Neutrophil (primary cell): ENCODE measurements around the gene CACNA1A.

ENCODE experiments used
- H3K27ac ChIP-seq: fragments of 200-600 bp; sonication (generic); 2 replicates; pipeline ENCODE4 v1.5.1; 2016; ENCODE audit warnings: mild to moderate bottlenecking, moderate library complexity
- H3K27me3 ChIP-seq: fragments of 200-600 bp; sonication (generic); 2 replicates; pipeline ENCODE4 v1.6.0; 2016; ENCODE audit warnings: mild to moderate bottlenecking
- H3K36me3 ChIP-seq: fragments of 200-600 bp; sonication (generic); 2 replicates; pipeline ENCODE4 v1.5.1; 2017
- H3K4me1 ChIP-seq, 2 experiments: fragments of 200-600 bp in 1 of 2; sonication (generic) in 1 of 2; 1 replicate in 1 of 2; 2 replicates in 1 of 2; pipeline versions ENCODE4 v1.5.1 to v1.6.1; 2013 to 2016; ENCODE audit warnings: low read depth in 1 of 2, low read length in 1 of 2, mild to moderate bottlenecking in 1 of 2, moderate library complexity in 1 of 2; ENCODE audit not compliant: control insufficient read depth in 1 of 2, insufficient read depth in 1 of 2
- H3K4me3 ChIP-seq, 2 experiments: fragments of 200-600 bp in 1 of 2; sonication (generic) in 1 of 2; 1 replicate in 1 of 2; 2 replicates in 1 of 2; pipeline ENCODE4 v1.5.1; 2013 to 2016; ENCODE audit warnings: low read depth in 1 of 2, low read length in 1 of 2, mild to moderate bottlenecking in 1 of 2, moderate library complexity in 1 of 2
- H3K9me3 ChIP-seq: fragments of 200-600 bp; sonication (generic); 2 replicates; pipeline ENCODE4 v1.5.1; 2016
- TF ChIP-seq, protein P1 (sequence below): fragments of 200-600 bp; sonication (generic); IDR thresholded peaks from 2 replicates; pipeline ENCODE4 v1.5.1; 2016; ENCODE audit warnings: antibody characterized with exemption

CACNA1A gene

DNA sequence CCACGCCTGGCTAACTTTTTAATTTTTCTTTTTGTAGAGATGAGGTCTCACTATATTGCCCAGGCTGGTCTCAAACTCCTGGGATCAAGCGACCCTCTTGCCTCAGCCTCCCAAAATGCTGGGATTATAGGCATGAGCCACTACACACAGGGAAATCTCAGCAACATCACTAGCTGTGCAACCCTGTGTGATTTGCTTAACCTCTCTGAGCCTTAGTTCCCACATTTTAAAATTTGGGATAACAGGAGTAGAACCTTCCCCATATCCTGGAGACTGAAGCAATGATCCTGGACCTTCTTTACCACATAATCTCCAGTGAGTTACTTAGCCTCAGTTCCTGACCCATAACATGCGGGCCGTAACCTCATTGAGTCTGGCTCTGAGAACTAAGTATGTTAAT is 217.0 kb downstream of the CACNA1A start:
- Histone ChIP-seq H3K4me3 (no peak overlapping the region), H3K4me1 (no peaks in the 10 kb centered on the region), H3K36me3 (no peaks in the 10 kb centered on the region), H3K27ac (no peak overlapping the region), H3K27me3 (no peaks in the 10 kb centered on the region), H3K9me3 (no peaks in the 10 kb centered on the region)
- TF ChIP-seq, protein P1, sequence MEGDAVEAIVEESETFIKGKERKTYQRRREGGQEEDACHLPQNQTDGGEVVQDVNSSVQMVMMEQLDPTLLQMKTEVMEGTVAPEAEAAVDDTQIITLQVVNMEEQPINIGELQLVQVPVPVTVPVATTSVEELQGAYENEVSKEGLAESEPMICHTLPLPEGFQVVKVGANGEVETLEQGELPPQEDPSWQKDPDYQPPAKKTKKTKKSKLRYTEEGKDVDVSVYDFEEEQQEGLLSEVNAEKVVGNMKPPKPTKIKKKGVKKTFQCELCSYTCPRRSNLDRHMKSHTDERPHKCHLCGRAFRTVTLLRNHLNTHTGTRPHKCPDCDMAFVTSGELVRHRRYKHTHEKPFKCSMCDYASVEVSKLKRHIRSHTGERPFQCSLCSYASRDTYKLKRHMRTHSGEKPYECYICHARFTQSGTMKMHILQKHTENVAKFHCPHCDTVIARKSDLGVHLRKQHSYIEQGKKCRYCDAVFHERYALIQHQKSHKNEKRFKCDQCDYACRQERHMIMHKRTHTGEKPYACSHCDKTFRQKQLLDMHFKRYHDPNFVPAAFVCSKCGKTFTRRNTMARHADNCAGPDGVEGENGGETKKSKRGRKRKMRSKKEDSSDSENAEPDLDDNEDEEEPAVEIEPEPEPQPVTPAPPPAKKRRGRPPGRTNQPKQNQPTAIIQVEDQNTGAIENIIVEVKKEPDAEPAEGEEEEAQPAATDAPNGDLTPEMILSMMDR, result no peak

DNA sequence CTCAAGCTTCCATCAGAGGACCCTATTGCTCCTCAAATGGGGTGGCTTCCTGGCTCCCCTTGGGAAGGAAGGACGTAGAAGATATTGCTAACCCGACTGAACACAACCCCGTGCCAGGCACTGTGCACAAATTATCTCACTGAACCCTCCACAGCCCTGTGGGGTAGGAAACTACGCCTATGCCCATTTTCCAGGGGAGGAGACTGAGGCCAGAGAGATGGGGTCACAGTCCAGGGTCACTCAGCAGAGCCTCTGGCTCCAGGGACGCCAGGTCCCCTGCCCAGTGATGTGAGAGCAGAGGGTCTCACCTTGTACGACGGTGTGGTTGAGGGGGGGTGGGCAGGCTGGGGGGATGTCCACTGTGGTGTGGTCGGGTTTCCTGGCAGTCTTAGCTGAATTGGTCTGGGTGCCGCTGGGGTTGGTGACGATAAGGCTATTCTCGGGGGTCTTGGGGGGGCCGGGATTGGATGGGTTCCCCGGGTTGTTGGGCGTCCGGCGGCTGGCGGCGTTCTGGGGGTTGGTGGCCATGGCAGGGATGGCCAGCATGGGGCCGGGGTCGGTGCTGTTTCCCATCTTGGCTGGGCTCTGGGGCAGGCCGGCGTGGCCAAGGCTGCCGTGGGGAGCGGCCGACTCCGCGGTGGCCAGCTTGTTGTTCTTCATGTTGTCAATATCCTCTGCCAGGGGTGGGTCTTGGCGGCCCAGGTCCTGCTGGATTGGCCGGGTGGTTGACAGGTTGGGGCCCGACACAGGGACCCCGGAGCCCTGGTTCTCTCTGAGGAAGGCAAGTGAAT is 219.9 kb downstream of the CACNA1A start:
- H3K27ac ChIP-seq, result no peak overlapping the region
- peaks cover 7% of the 10 kb centered on the region for H3K27me3 ChIP-seq
- H3K36me3 ChIP-seq, result no peaks in the 10 kb centered on the region
- no peak overlapping the region for H3K4me3 ChIP-seq
- TF ChIP-seq, protein P1, result no peak
- no peaks in the 10 kb centered on the region for H3K9me3 ChIP-seq
- no peaks in the 10 kb centered on the region for H3K4me1 ChIP-seq

DNA sequence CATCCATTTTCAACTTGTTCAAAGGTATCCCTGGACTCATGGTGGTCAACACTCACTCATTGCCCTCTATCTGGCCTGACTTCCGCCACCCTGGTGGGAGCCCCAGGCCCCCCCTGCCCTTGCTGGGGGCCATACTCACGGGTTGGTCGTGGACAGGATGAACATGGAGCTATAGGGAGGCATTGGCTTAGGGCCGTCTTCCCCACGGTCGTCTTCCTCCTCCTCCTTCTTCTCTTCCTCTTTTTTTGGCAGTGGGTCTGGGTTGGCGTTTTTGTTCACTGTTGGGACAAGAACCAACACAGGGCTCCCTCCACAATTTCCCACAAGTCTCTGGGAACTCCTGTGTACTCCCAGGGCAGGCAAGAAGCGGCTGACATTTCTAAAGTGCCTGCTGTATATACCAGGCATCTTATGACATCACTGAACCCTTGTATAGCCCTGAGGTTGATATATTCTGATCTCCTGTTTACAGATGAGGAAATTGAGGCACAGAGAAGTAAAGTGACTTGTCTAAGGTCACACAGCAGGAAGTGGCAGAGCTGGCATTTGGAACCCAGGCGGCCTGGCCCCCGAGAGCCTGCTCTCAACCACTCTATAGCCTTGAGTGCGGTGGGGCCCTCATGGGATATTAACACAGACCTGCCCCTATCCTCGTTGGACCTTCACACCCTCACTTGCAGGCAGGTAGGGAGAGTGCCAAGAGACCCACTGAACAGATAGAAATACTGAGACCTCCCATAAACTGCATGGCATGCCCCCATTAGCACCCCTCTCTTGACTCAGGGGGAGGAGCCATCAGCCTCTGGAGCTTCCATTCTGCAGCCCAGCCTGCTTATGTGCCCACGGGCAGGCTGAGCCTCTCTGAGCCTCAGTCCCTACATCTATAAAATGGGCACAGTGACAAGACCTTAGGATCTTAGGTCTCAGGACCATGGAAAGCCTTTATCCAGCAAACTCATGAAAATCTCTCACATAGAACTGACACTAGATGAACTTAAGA is 221.1 kb downstream of the CACNA1A start:
- H3K36me3 ChIP-seq, result no peaks in the 10 kb centered on the region
- H3K9me3 ChIP-seq, result no peaks in the 10 kb centered on the region
- no peak overlapping the region for H3K27ac ChIP-seq
- peaks cover 8% of the 10 kb centered on the region for H3K27me3 ChIP-seq
- no peak overlapping the region for H3K4me3 ChIP-seq
- TF ChIP-seq, protein P1, result no peak
- H3K4me1 ChIP-seq, result no peaks in the 10 kb centered on the region

DNA sequence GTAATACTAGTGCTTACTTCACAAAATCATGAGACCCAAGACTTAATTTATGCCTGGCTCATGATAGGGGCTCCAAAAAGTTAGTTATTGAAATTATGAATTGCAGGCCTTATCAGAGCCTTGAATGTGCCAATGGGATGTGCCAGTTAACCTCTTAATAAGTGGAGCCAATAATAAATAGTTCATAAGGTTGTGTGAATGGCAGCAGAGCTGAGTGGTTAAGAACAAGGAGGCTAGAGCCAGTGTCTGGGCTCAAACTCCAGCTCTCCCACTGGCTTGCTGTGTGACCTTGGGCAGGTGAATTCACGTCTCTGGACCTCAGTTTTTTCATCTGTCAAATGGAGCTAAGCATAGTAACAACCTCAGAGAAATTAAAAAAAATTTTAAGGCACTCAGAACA is 222.4 kb downstream of the CACNA1A start:
- TF ChIP-seq, protein P1, result no peak
- H3K27ac ChIP-seq, result no peak overlapping the region
- H3K27me3 ChIP-seq, result peaks cover 8% of the 10 kb centered on the region
- H3K9me3 ChIP-seq, result no peaks in the 10 kb centered on the region
- H3K4me3 ChIP-seq, result no peak overlapping the region
- no peaks in the 10 kb centered on the region for H3K36me3 ChIP-seq
- H3K4me1 ChIP-seq, result no peaks in the 10 kb centered on the region

DNA sequence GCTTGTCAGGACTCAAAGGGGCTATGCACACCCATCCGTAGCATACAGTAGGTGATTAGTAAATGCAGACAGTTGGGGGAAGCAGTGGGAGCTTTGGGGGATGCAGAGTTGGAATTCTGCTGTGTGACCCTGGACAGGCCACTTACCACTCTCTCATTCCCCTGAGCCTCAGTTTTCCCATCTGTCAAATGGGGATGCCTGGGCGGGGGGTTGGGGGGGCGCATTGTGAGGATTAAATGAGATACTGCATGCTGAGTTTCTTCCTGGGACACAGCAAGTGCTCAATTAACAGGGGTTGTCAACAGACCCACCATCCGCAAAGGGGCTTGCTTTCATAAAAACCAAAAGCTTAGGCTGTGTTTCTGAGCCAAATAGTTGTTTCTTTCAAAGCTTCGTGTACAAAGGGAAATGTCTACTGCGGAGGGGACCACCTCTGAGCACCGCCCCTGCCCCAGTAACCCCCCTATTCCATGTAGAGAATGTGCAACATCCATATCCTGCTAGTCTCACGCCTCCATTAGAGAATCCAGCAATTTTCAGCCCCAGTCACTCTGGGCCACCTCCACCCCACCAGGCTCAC is 223.7 kb downstream of the CACNA1A start:
- H3K27me3 ChIP-seq, result peaks cover 8% of the 10 kb centered on the region
- H3K4me1 ChIP-seq, result no peaks in the 10 kb centered on the region
- no peak overlapping the region for H3K27ac ChIP-seq
- H3K36me3 ChIP-seq, result no peaks in the 10 kb centered on the region
- H3K9me3 ChIP-seq, result no peaks in the 10 kb centered on the region
- H3K4me3 ChIP-seq, result no peak overlapping the region
- TF ChIP-seq, protein P1, result no peak
